ENCODE results near the gene TBX21.

Gene TBX21

DNA sequence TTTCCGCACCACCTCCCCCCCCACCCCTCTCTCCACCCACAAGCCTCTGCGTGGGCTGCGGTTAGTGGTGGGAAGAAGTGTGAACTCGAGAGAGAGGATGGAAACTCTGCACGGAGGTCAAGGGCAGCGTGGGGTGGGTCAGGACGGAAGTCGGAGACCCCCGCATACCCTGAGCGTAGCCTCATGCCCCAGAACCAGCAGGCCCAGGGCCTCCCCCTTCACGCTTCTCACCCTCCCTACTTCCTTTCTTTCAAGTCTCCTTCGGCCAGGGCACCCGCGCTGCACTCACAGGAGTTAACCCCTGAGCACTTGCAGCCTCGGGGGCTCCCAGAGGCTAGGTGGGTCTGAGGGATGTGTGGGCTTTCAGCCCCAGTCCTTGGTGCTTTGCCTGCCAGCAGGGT is 29.8 kb upstream of the TBX21 start:
- Histone ChIP-seq H4K20me1 (ENCODE audit: insufficient read depth, low read length) (no peaks in the 10 kb centered on the region), H3K4me3 (ENCODE audit: low read length) (no peak overlapping the region), H3K9me2 (replicated peaks; ENCODE audit: insufficient read depth, low read length) (no peaks in the 10 kb centered on the region), H3K4me1 (ENCODE audit: low read length) (peaks cover 15% of the 10 kb centered on the region), H3K27me3 (replicated peaks; ENCODE audit: insufficient read depth, low read length) (peaks cover 14% of the 10 kb centered on the region), H2AFZ (ENCODE audit: low read length) (no peak overlapping the region), H3K27ac (ENCODE audit: low read length) (no peak overlapping the region), H3K79me2 (ENCODE audit: low read length) (no peaks in the 10 kb centered on the region), H3K9me3 (replicated peaks; ENCODE audit: insufficient read depth, low read length) (no peaks in the 10 kb centered on the region), H3K36me3 (replicated peaks; ENCODE audit: insufficient read depth, low read length) (no peaks in the 10 kb centered on the region), H3K4me2 (ENCODE audit: low read depth, low read length) (no peak overlapping the region), H3F3A (ENCODE audit: insufficient read depth, low read length) (no peaks in the 10 kb centered on the region), H3K9ac (ENCODE audit: low read length) (no peak overlapping the region)
- no peak for DNase-seq
- no peak for TF ChIP-seq EZH2phosphoT487 (IDR thresholded peaks at IDR 0.05; ENCODE audit: low read length)
- TF ChIP-seq, protein P1, sequence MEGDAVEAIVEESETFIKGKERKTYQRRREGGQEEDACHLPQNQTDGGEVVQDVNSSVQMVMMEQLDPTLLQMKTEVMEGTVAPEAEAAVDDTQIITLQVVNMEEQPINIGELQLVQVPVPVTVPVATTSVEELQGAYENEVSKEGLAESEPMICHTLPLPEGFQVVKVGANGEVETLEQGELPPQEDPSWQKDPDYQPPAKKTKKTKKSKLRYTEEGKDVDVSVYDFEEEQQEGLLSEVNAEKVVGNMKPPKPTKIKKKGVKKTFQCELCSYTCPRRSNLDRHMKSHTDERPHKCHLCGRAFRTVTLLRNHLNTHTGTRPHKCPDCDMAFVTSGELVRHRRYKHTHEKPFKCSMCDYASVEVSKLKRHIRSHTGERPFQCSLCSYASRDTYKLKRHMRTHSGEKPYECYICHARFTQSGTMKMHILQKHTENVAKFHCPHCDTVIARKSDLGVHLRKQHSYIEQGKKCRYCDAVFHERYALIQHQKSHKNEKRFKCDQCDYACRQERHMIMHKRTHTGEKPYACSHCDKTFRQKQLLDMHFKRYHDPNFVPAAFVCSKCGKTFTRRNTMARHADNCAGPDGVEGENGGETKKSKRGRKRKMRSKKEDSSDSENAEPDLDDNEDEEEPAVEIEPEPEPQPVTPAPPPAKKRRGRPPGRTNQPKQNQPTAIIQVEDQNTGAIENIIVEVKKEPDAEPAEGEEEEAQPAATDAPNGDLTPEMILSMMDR (IDR thresholded peaks at IDR 0.05; ENCODE audit: low read length), result no peak
- no peak for TF ChIP-seq EZH2 (optimal IDR thresholded peaks at IDR 0.05; ENCODE audit: low read depth, low read length)

- no peaks in the 10 kb centered on the region for H3K9me2 ChIP-seq (replicated peaks; ENCODE audit: insufficient read depth, low read length)
- H3K27ac ChIP-seq (ENCODE audit: low read length), result no peak overlapping the region
- TF ChIP-seq EZH2phosphoT487 (IDR thresholded peaks at IDR 0.05; ENCODE audit: low read length) (no peak), EZH2 (optimal IDR thresholded peaks at IDR 0.05; ENCODE audit: low read depth, low read length) (no peak)
- TF ChIP-seq, protein P1 (IDR thresholded peaks at IDR 0.05; ENCODE audit: low read length), result no peak
- no peak overlapping the region for H3K4me3 ChIP-seq (ENCODE audit: low read length)
- H3K9me3 ChIP-seq (replicated peaks; ENCODE audit: insufficient read depth, low read length), result no peaks in the 10 kb centered on the region
- peaks cover 15% of the 10 kb centered on the region for H3K4me1 ChIP-seq (ENCODE audit: low read length)
- peaks cover 14% of the 10 kb centered on the region for H3K27me3 ChIP-seq (replicated peaks; ENCODE audit: insufficient read depth, low read length)
- H3F3A ChIP-seq (ENCODE audit: insufficient read depth, low read length), result no peaks in the 10 kb centered on the region
- no peak overlapping the region for H3K4me2 ChIP-seq (ENCODE audit: low read depth, low read length)
- no peaks in the 10 kb centered on the region for H4K20me1 ChIP-seq (ENCODE audit: insufficient read depth, low read length)
- no peak overlapping the region for H3K9ac ChIP-seq (ENCODE audit: low read length)
- H3K79me2 ChIP-seq (ENCODE audit: low read length), result no peaks in the 10 kb centered on the region
- no peak overlapping the region for H2AFZ ChIP-seq (ENCODE audit: low read length)
- no peaks in the 10 kb centered on the region for H3K36me3 ChIP-seq (replicated peaks; ENCODE audit: insufficient read depth, low read length)
- no peak for DNase-seq
Measured at GRCh38 chr17:47703671-47704070, 29.4 kb upstream of the TBX21 start.

GRCh38 chr17:47704116-47704515 is 28.9 kb upstream of the TBX21 start:
- no peak overlapping the region for H3K4me2 ChIP-seq (ENCODE audit: low read depth, low read length)
- H4K20me1 ChIP-seq (ENCODE audit: insufficient read depth, low read length), result no peaks in the 10 kb centered on the region
- no peak overlapping the region for H3K9ac ChIP-seq (ENCODE audit: low read length)
- TF ChIP-seq, protein P1 (IDR thresholded peaks at IDR 0.05; ENCODE audit: low read length), result no peak
- TF ChIP-seq EZH2phosphoT487 (IDR thresholded peaks at IDR 0.05; ENCODE audit: low read length), result no peak
- TF ChIP-seq EZH2 (optimal IDR thresholded peaks at IDR 0.05; ENCODE audit: low read depth, low read length), result no peak
- no peaks in the 10 kb centered on the region for H3F3A ChIP-seq (ENCODE audit: insufficient read depth, low read length)
- no peaks in the 10 kb centered on the region for H3K9me2 ChIP-seq (replicated peaks; ENCODE audit: insufficient read depth, low read length)
- no peaks in the 10 kb centered on the region for H3K9me3 ChIP-seq (replicated peaks; ENCODE audit: insufficient read depth, low read length)
- H2AFZ ChIP-seq (ENCODE audit: low read length), result no peak overlapping the region
- peaks cover 14% of the 10 kb centered on the region for H3K27me3 ChIP-seq (replicated peaks; ENCODE audit: insufficient read depth, low read length)
- no peak for DNase-seq
- H3K27ac ChIP-seq (ENCODE audit: low read length), result no peak overlapping the region
- H3K4me3 ChIP-seq (ENCODE audit: low read length), result no peak overlapping the region
- H3K36me3 ChIP-seq (replicated peaks; ENCODE audit: insufficient read depth, low read length), result no peaks in the 10 kb centered on the region
- peaks cover 15% of the 10 kb centered on the region for H3K4me1 ChIP-seq (ENCODE audit: low read length)
- H3K79me2 ChIP-seq (ENCODE audit: low read length), result no peaks in the 10 kb centered on the region
